ENCODE measurements around the gene SLC16A5.

Gene SLC16A5

DNA sequence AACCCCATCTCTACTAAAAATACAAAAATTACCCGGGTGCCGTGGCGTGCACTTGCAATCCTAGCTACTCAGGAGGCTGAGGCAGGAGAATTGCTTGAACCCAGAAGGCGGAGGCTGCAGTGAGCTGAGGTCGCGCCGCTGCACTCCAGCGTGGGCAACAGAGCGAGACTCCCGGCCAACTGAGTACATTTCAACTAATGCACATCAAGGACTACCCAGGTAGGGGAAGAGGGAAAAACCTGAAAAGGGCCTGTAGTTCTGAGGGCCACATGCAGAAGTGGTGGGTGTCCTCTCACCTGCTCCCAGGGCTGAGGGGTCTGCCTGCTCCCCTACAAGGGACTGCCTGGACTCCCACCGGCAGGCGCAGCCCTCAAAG, 584 bp upstream of the SLC16A5 start:
- DNase-seq, result no peak

DNA sequence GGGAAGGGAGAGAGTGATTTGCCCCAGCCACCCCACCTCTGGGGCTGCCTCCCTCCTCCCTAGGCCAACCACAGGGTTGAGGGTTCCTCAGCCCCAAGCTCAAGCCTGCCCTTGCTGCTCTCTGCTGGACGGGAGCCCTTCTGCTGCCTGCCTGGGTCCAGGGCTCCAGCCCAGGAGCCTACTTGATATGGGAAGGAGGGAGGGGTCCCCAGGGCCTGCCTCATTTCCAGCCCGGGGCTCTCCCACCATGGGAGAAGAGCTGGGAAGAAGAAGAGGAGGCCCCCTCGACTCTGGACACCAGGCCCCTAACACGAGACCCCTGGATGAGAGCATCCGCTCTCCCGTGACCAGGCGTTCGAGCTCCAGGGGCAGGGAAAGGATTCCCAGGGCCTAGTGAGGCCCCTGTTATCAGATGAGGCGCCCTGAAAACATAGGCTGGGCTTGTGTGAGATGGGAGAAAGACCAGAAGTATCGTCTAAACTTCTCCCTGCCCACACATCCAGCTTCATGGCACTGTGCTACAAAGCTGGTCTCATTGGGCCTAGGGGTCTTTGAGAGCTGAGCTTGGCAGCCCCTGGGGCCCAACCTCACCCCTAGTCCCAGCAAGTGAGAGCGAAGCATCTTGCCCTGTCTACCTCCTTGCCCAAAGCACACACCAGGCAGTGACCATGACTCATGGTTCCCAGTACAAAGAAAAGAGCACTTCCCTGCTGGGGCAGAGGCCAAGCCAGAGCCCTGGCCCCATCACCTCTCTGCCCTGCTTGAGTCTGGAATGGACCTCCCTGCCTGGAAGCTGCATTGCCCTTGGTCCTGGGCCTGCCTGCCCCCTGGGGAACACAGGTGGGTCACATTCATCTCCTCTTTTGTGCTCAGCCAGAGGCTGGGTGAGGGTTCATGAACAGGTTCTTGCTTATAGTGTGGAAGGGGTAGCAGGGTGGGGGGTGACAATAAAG, 987 bp downstream of the SLC16A5 start:
- DNase-seq, result no peak

DNA sequence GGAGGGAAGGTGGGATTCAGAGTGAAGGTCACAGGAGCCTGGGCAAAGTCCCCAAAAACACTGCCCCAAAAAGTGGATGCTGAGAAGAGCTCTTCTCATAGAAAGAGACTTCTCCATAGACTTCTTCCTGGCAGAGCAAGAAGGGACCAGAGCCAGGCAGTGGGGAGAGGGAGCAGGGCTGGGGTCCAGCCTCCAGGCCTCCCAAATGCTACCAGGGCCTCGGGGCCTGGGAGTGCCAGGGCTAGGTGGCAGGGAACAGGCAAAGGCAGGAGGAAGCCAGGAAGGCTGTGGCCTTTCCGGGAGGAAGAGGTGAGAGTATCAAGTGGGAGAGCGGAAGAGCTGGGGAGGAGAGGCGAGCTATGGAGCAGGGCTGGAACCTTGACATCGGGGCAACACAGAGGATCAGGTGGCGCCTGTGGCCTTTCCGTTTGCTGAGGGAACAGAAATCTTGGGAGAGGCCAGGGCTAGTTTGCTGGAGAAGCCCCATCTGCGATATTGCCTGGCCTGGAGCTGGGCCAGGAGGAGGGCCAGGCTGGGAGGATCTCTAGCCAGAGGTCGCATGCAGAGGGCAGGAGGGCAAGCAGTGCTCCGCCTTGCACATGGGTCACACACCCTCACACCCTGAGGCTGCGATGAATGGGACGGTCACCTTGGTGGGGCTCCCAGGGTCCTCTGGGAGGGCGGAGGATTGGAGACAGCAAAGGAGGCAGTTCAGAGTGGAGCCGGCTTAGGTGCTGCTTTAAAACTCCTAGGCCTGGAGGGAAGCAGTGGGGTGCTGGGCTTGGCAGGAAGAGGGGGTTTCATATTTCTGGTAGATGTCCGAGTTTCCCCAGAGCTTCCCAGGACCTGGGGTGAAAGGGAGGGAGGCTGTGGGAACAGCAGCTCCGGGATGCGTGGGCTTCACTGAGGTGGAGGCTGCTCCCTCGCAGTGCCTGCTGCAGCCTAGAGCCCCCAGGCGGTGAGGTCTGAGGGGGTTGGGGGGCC, 3.4 kb downstream of the SLC16A5 start:
- no peak for DNase-seq

DNA sequence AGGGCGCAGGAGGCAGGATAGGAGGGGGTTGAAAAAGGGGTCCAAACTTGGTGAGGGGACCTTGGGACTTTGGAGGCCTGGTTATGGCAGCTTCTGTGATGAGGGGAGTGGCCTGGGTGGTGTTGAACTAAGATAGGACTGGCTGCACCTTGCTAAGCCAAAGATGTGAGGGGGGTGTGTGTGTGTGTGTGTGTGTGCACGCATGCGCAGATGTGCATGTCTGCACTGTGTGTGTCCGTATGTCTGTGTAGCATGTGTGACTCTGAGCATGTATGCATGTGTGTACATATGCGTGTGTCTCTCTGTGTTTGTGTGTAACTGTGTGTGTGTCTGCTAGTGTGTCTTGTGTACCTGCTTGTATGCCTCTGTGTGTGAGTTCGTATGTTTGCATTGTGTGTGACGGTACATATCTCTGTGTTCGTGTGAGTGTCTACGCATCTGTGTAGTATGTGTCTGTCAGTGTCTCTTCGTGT, 4.1 kb downstream of the SLC16A5 start:
- no peak for DNase-seq

DNA sequence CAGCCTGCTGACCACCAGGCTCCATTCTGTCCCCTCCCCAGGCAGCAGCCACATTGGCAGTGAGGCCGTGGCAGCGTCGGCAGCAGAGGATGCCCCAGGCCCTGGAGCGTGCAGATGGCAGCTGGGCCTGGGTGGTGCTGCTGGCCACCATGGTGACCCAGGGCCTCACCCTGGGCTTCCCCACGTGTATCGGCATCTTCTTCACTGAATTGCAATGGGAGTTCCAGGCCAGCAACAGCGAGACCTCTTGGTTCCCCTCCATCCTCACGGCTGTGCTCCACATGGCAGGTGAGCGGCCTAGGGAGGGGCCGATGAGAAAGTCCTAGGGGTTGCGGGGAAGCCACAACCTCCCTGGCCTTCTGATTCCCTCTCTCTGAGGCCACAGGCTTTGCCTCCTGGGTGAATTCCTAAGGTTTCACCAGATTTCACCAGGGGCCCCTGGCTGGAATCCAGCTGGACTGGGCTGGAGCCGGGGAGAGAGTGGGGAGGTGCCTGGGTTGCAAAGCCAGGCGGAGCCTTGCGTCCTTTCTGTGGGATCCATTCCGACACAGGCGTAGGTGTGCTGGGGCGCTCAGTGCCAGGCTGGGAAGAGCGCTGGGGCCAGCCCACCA, 5.9 kb downstream of the SLC16A5 start:
- DNase-seq, result no peak

DNA sequence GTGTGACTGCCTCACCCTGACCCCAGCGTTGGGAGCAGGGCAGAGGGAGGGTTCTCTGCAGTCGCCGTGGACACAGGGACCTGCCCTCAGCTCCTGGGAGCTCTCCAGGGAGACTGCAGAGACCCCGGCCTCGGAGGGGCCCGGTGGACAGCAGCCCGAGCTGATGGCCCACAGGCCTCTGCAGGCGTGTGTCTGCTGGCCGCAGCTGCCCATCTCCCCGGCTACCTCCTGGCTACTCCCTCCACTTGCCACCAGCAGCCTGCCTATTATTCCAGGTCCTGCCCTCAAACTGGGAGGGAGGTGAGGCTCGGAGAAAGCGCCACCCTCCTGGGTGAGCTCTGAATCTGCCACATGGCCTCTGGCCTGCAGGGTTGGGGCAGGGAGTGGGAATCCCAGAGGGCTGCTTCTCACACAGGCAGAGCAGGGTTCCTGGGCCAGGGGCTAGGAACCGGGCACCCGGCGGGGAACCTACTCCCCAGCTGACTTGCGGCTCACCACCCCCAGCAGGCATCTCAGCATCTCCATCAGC, 7.2 kb downstream of the SLC16A5 start:
- no peak for DNase-seq

DNA sequence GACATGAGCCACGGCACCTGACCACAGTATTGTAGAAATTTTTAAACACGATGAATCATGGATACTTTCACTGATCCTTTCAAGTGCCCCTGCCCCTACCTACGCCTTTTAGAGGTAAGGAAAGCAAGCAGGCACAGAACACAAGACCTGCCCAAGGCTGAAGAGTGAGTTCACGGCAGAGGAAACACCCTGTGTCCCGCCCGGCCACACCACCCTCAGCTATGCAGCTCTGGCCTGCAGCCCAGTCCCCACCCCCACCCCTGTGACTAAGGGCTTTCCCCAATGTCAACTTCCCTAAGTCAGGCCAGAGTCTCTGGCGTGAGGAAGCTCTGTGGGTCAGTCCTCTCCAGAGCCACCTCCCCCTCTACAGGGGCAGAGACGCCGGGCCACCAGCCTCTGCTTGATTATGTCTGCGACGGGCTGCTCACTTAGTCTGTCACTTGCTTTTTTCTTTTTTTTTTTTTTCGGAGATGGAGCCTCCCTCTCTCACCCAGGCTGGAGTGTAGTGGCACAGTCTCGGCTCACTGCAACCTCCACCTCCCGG, 8.4 kb downstream of the SLC16A5 start:
- DNase-seq, result no peak

DNA sequence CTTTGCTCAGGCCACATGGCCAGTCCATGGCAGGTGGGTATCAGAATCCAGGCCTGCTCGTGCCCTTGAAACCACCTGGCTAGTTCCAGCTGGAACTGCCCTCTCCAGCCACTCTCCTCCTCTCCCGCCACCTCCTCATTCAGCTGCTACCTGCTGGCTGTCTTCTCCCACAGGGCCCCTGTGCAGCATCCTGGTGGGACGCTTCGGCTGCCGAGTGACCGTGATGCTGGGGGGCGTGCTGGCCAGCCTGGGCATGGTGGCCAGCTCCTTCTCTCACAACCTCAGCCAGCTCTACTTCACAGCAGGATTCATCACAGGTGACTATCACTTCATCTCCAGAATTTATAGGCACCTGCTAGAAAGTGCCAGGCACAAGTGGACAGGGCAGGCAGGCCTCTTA, 10.1 kb downstream of the SLC16A5 start:
- no peak for DNase-seq

DNA sequence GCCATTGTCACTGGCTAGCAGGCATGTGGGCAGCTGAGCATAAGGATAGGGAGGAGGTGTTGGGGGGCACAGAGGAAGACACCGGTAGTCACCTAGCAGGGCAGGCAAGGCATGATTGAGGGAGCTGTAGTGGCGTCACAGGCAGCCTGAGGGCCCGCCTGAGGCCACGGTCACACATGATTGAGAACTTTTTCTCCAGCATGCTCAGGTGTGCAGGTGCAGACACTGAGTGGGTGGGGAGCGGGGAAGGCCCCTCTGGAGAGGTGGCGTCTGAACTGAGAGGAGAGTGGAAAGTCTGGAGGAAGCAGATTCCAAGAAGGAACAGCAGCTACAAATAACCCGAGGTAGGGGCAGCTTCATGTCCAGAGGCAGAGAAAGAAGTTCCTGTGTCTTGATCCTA, 11.1 kb downstream of the SLC16A5 start:
- no peak for DNase-seq

DNA sequence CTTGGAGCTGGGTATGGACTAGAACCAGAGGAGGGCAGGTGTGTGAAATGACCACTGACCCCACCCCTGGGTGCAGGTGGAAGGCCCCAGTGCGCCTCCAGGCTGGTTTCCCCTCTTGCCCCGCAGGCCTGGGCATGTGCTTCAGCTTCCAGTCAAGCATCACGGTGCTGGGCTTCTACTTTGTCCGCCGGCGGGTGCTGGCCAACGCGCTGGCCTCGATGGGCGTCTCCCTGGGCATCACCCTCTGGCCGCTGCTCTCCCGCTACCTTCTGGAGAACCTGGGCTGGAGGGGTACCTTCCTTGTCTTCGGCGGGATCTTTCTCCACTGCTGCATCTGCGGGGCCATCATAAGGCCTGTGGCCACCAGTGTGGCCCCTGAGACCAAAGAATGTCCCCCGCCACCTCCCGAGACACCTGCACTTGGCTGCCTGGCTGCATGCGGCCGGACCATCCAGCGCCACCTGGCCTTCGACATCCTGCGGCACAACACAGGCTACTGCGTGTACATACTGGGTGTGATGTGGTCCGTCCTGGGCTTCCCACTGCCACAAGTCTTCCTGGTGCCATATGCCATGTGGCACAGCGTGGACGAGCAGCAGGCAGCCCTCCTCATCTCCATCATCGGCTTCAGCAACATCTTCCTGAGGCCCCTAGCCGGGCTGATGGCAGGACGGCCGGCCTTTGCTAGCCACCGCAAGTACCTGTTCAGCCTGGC, 12.3 kb downstream of the SLC16A5 start:
- no peak for DNase-seq

DNA sequence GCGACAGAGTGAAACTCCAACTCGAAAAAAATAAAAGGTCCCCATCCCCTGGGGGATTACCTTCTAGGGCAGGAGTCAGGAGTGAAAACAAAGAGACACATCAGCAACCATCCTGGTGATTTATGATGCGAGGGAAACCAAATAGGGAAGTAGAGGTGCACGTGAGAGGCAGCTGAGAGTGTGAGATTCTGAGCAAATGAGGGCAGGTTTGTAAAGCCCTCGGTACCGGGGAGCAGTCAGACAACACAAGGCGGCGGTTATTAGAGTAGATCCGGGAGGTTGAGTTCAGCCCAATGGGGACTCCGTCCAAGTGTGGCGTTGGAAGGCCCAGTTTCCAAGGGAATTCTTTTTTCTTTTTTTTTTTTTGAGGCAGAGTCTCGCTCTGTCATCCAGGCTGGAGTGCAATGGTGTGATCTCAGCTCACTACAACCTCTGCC, 14.6 kb downstream of the SLC16A5 start:
- no peak for DNase-seq

DNA sequence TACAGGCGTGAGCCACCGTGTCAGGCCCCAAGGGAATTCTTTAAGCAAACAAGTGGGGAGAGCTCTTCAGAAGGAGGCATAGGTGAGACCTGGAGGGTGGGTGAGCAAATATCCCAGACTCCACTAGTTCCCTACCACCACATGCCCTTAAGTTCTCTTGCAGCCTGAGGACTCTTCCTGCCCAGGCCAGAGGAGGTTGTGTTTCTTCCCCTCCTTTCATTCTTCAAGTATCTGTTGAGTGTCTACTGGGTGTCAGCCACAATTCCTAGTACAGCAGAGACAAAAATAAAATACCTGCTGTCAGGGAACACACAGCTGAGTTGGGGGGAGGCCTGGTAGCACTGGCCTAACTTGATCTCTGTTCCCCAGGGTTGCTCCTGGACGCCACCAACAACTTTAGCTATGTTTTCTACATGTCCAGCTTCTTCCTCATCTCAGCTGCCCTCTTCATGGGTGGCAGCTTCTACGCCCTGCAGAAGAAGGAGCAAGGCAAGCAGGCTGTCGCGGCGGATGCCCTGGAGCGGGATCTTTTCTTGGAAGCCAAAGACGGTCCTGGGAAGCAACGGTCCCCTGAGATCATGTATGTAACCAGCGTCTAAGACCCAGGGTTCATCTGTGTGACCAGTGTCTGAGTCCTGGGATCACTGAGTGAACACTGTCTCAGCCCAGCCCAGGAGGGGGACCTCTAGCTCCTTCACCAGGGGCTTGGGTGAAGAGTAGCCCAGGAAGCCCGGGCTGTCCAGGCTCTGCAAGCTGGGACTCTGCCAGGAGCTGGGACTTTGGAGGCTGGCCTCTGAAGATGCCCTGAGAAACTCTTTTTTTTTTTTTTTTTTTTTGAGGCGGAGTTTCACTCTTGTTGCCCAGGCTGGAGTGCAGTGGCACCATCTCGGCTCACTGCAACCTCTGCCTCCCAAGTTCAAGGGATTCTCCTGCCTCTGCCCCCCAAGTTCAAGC, 16.1 kb downstream of the SLC16A5 start:
- DNase-seq, result no peak

DNA sequence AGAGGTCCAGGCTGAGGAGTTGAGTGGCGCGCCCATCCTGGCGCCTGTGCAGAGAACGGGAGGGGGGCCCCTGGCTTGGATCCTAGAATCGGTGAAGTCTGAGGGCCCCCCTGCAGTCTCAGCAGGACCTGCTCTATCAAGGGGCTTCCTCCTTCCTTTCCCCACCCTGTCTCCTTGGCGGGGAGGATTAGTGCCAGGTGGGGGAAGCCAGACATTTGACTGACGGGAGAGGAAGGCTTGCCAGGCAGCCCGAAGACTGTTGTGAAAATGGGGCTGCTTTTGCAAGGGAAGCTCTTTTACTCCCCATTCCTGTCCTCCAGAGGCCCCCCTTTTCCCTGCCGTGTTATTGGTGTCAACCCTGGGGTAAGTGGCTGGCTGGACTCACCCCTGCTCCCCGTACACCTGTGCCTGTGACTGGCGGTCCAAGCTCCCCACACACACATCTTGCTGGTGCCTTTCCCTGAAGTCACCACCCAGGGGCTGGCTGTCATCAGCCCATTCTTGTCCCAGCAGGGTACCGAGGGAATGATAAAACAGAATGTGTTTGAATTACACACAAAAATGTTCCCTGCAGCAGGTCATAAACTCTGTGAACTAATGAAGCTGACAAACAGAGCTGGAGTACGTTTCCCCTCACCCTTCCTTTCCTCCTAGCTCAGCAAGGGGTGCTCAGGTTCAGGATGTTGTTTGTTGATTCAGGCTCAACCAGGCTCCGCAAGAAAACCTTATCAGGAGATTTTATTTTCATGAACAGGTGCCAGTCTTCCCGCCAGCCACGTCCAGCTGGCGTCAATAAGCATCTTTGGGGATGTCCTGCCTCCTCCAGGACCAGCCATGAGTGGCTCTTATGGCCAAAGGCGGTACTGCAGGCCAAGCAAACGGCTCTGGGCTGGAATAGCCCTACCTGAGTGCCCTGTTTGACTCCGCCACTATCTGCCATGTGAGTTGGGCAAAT, 17.6 kb downstream of the SLC16A5 start:
- DNase-seq, result no peak

DNA sequence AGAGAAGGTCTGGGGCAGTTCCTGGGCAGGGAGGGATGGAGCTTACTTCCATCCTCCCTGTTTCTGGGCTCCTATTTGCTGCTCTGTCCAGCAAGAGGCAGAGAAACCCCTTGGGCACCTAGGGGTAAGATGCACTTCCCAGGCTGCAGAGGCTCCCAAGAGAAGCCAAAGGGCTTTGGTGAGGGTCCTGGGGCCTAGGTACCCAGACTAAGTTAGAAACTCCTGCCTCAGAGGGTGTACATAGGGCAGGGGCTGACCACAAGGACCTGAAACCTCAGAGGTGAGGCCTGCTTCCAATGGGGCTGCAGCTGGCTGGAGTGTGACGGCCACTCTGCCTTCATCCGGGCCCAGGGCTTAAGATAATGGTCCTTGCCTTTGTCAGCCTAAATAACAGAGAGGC, 20.4 kb downstream of the SLC16A5 start:
- DNase-seq, result no peak

DNA sequence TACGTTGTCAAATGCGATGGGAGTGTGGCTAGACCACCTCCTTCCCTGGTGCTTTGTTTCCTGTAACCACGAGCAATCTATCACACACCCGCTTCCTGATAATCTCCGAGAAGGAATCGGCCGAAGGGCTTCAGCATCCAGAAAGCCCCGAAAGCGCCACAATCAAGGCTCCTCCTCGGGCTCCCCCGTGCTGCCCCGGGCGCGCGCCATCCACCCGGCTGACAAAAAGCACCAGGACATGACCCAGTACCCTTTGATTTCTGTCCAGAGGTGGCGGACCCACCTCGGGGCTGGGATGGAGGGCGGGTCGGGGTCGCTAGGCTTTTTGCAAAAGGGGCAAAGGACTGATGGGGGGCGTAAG, 21.3 kb downstream of the SLC16A5 start:
- DNase-seq, result no peak

DNA sequence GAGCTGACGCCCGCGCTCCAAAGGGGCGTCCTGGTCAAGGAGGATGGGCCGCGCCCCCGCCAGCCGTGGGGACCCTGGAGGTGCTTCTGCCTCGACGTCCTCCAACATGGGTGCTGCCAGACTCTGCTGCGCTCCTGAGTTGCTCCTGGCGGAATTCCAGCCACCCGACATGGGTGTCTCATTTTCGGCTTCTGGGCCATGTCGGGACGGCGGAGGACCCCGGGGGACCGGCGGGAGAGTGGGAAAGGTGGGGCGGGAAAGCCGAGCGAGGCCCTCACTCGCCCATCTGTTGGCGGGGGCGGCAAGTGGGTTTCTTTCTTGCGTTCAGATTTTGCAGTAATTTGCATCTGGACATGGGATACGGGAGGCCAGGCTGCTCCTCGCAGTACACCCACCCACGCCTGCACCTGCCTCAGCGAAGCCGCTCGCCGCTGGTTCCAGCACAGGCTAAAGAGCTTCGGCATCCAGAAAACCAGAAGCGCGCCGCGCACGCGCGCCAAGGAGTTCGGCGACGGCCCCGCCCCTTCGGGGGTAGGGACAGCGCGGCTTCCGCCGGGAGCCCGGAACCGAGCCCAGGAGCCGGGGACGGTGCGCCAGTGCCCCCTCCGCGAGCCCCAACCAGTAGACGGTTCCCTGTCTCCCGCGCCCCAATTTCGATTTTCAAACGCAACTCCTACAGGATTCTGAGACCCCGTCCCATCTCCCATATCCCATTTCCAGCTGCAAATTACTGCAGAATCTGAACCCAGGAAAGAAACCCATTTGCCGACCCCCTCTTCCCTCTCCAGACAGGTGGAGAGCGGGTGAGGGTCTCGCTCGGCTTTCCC, 21.9 kb downstream of the SLC16A5 start, which contains the start of gene ARMC7:
ARMC7 (plus strand) TSS at position 563 of the 827 bp plus-strand sequence. CDS start 320 bp downstream, outside the sequence.
- DNase-seq, result peak; percentile 68

DNA sequence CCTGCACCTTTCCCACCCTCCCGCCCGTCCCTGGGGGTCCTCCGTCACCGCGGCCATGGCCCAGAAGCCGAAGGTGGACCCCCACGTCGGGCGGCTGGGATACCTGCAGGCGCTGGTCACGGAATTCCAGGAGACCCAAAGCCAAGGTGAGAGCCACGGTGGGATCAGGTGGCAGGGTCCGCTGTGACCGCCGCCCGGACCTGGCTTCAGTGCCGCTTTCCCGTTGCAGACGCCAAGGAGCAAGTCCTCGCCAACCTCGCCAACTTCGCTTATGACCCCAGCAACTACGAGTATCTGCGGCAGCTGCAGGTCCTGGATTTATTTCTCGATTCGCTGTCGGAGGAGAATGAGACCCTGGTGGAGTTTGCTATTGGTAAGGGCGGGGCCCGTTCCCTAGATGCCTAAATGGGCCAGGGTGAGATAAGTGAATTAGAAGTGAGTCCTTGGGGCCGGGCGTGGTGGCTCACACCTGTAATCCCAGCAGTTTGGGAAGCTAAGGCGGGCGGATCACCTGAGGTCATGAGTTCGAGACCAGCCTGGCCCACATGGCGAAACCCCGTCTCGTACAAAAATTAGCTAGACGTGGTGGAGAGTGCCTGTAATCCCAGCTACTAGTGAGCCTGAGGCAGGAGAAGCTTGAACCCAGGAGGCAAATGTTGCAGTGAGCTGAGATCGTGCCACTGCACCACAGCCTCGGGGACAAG, 22.6 kb downstream of the SLC16A5 start:
- DNase-seq, result no peak

Measured in NCI-H1694 treated with DMSO at 0.1 percent for 48 hours (cell line).